HepG2 (cell line): Measurements from ENCODE around the gene SNAI1. TPM values are rescaled to one million over a fixed set of nuclear protein-coding genes. Genes with fewer than 3 reads are reported as not detected.

Experiments used
- AHR ChIP-seq: IDR thresholded peaks from 2 replicates; pipeline ENCODE4 v1.6.1; 2018; ENCODE audit warnings: missing genetic modification reagents, missing compliant biosample characterization
- ATM ChIP-seq: fragments of 450-650 bp; IDR thresholded peaks from 2 replicates; pipeline ENCODE4 v1.7.1; 2017; ENCODE audit warnings: mild to moderate bottlenecking, borderline replicate concordance
- ESRRA ChIP-seq: sonication (generic); formaldehyde crosslinking; IDR thresholded peaks from 2 replicates; pipeline ENCODE4 v1.5.1; 2020; ENCODE audit warnings: mild to moderate bottlenecking, low read depth, missing genetic modification reagents
- FOXA1 ChIP-seq, 2 experiments: fragments of 450-650 bp in 1 of 2; sonication (generic) in 1 of 2; formaldehyde crosslinking in 1 of 2; IDR thresholded peaks; 2 replicates each; pipeline versions ENCODE4 v1.4.0 to v1.6.1; 2016 to 2020; ENCODE audit warnings: missing genetic modification reagents in 1 of 2
- GATA4 ChIP-seq: sonication (generic); IDR thresholded peaks from 2 replicates; pipeline ENCODE4 v1.6.1; 2016; ENCODE audit warnings: antibody characterized with exemption, low read depth, borderline replicate concordance
- GTF3A ChIP-seq: sonication (generic); formaldehyde crosslinking; conservative IDR thresholded peaks from 2 replicates; pipeline ENCODE4 v1.4.0; 2020; ENCODE audit warnings: mild to moderate bottlenecking, missing genetic modification reagents
- HNF4G ChIP-seq, 2 experiments: sonication (generic) in 1 of 2; formaldehyde crosslinking in 1 of 2; IDR thresholded peaks; 2 replicates each; pipeline versions ENCODE4 v1.4.0 to v1.6.1; 2011 to 2020; ENCODE audit warnings: borderline replicate concordance in 2 of 2, low read depth in 2 of 2, mild to moderate bottlenecking in 2 of 2, low read length in 1 of 2, missing genetic modification reagents in 1 of 2, moderate library complexity in 1 of 2
- HOXA3 ChIP-seq: sonication (generic); formaldehyde crosslinking; IDR thresholded peaks from 2 replicates; pipeline ENCODE4 v1.5.0; 2020; ENCODE audit warnings: missing genetic modification reagents
- JARID2 ChIP-seq: sonication (generic); formaldehyde crosslinking; IDR thresholded peaks from 2 replicates; pipeline ENCODE4 v1.8.1; 2023; ENCODE audit warnings: missing genetic modification reagents, inconsistent platforms; ENCODE audit not compliant: insufficient replicate concordance
- KAT2B ChIP-seq: fragments of 150-350 bp; IDR thresholded peaks from 2 replicates; pipeline ENCODE4 v1.6.1; 2014; ENCODE audit warnings: low read depth, low read length, borderline replicate concordance
- KAT8 ChIP-seq: IDR thresholded peaks from 2 replicates; pipeline ENCODE4 v1.6.1; 2016; ENCODE audit warnings: missing genetic modification reagents, missing compliant biosample characterization
- KDM4B ChIP-seq: sonication (generic); formaldehyde crosslinking; IDR thresholded peaks from 2 replicates; pipeline ENCODE4 v1.4.0; 2020; ENCODE audit warnings: missing genetic modification reagents
- KLF12 ChIP-seq: sonication (generic); formaldehyde crosslinking; IDR thresholded peaks from 2 replicates; pipeline ENCODE4 v1.4.0; 2020; ENCODE audit warnings: missing genetic modification reagents, borderline replicate concordance
- MYNN ChIP-seq: sonication (generic); formaldehyde crosslinking; IDR thresholded peaks from 2 replicates; pipeline ENCODE4 v1.4.0; 2020; ENCODE audit warnings: mild to moderate bottlenecking, low read depth, missing genetic modification reagents
- NFE2 ChIP-seq: sonication (generic); formaldehyde crosslinking; IDR thresholded peaks from 2 replicates; pipeline ENCODE4 v1.4.0; 2020; ENCODE audit warnings: missing genetic modification reagents
- TCF7L2 ChIP-seq: IDR thresholded peaks from 2 replicates; pipeline ENCODE4 v1.6.1; 2011; ENCODE audit warnings: mild to moderate bottlenecking, low read depth, low read length, moderate library complexity
- TOE1 ChIP-seq: sonication (generic); formaldehyde crosslinking; IDR thresholded peaks from 2 replicates; pipeline ENCODE4 v1.4.0; 2020; ENCODE audit warnings: mild to moderate bottlenecking, missing genetic modification reagents
- TSC22D2 ChIP-seq: sonication (generic); formaldehyde crosslinking; IDR thresholded peaks from 2 replicates; pipeline ENCODE4 v1.5.1; 2020; ENCODE audit warnings: missing genetic modification reagents, mild to moderate bottlenecking, borderline replicate concordance
- XRCC5 ChIP-seq: fragments of 200-400 bp; formaldehyde crosslinking; optimal IDR thresholded peaks from 2 replicates; pipeline ENCODE3; 2017; ENCODE audit warnings: mild to moderate bottlenecking, low read length
- ZFP41 ChIP-seq: sonication (generic); formaldehyde crosslinking; IDR thresholded peaks from 2 replicates; pipeline ENCODE4 v1.4.0; 2020; ENCODE audit warnings: mild to moderate bottlenecking, missing genetic modification reagents, borderline replicate concordance
- ZNF430 ChIP-seq: sonication (generic); formaldehyde crosslinking; IDR thresholded peaks from 2 replicates; pipeline ENCODE4 v1.9.0; 2021; ENCODE audit warnings: mild to moderate bottlenecking, missing genetic modification reagents
- ZNF431 ChIP-seq: sonication (generic); formaldehyde crosslinking; IDR thresholded peaks from 2 replicates; pipeline ENCODE4 v1.9.0; 2022; ENCODE audit warnings: missing genetic modification reagents, low read depth, mild to moderate bottlenecking, borderline replicate concordance
- ZNF564 ChIP-seq: sonication (generic); formaldehyde crosslinking; IDR thresholded peaks from 2 replicates; pipeline ENCODE4 v1.8.1; 2023; ENCODE audit warnings: mild to moderate bottlenecking, missing genetic modification reagents
- ZNF619 ChIP-seq: sonication (generic); formaldehyde crosslinking; IDR thresholded peaks from 2 replicates; pipeline ENCODE4 v1.4.0; 2020; ENCODE audit warnings: mild to moderate bottlenecking, missing genetic modification reagents
- ZNF672 ChIP-seq: sonication (generic); formaldehyde crosslinking; IDR thresholded peaks from 2 replicates; pipeline ENCODE4 v1.8.1; 2022; ENCODE audit warnings: missing genetic modification reagents
- polyA plus RNA-seq, 8 experiments: library from polyadenylated mRNA; depleted of rRNA in 3 of 8; stranded (reverse) in 7 of 8; unstranded in 1 of 8; fragments of >200 nt; fragmentation: Illumina TruSeq in 4 of 8; extraction: Trizol in 4 of 8; gene quantifications; 2 replicates each; pipeline versions ENCODE4 v1.2.1 to v1.2.3, GENCODE V29; 2011 to 2016; ENCODE audit warnings: low read depth in 4 of 8, missing spikeins in 1 of 8, mixed read lengths in 1 of 8; ENCODE audit not compliant: insufficient read depth in 1 of 8
- total RNA-seq, 5 experiments: library from RNA; depleted of rRNA; stranded (reverse); fragments of >200 nt; fragmentation: Illumina TruSeq; extraction: Trizol; gene quantifications; 2 replicates each; pipeline ENCODE4 v1.2.3, GENCODE V29; 2016; ENCODE audit warnings: low read depth in 1 of 5
- TF ChIP-seq, protein P1 (sequence below): IDR thresholded peaks from 2 replicates; pipeline ENCODE4 v1.6.1; 2012; ENCODE audit warnings: low read depth, low read length, improper control_type of control experiment
- TF ChIP-seq, protein P2 (sequence below): sonication (generic); formaldehyde crosslinking; IDR thresholded peaks from 2 replicates; pipeline ENCODE4 v1.4.0; 2020; ENCODE audit warnings: missing genetic modification reagents

The SNAI1 gene
- total and polyA plus RNA-seq, 2 of the 13 experiments (the other 11 are each of a cell fraction or from before 2014, with no cell fraction given): 1.3 to 1.4 TPM

GRCh38 chr20:49936153-49937026, 46.4 kb upstream of the SNAI1 start, which contains the start of gene RNF114 (continued):
- TF ChIP-seq, protein P1, sequence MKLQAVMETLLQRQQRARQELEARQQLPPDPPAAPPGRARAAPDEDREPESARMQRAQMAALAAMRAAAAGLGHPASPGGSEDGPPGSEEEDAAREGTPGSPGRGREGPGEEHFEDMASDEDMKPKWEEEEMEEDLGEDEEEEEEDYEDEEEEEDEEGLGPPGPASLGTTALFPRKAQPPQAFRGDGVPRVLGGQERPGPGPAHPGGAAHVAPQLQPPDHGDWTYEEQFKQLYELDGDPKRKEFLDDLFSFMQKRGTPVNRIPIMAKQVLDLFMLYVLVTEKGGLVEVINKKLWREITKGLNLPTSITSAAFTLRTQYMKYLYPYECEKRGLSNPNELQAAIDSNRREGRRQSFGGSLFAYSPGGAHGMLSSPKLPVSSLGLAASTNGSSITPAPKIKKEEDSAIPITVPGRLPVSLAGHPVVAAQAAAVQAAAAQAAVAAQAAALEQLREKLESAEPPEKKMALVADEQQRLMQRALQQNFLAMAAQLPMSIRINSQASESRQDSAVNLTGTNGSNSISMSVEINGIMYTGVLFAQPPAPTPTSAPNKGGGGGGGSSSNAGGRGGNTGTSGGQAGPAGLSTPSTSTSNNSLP: peak; percentile 75
- TF ChIP-seq ZNF430 (CRISPR knock-in tag) (0 out of 2 replicates have a peak, but pooled peaks have one; percentile 55), TCF7L2 (no peak), FOXA1 (IDR thresholded peaks at IDR 0.05) (no peak), FOXA1 (CRISPR knock-in tag; IDR thresholded peaks at IDR 0.05) (0 out of 2 replicates have a peak, but pooled peaks have one; percentile 37), KDM4B (CRISPR knock-in tag) (0 out of 2 replicates have a peak, but pooled peaks have one; percentile 10), NFE2 (CRISPR knock-in tag) (0 out of 2 replicates have a peak, but pooled peaks have one; percentile 8), TOE1 (CRISPR knock-in tag) (peak; percentile 27; the same call in 1 of the 2 replicates), ZNF672 (CRISPR knock-in tag) (no peak), ATM (no peak), XRCC5 (peak; percentile 77), TSC22D2 (peak; percentile 96), ZNF431 (no peak), ZFP41 (CRISPR knock-in tag) (peak; percentile 55; the same call in 1 of the 2 replicates), KAT2B (no peak), GATA4 (peak; percentile 59; the same call in 1 of the 2 replicates), AHR (peak; percentile 18; the same call in 1 of the 2 replicates), ZNF564 (CRISPR knock-in tag) (peak; percentile 61), KAT8 (CRISPR knock-in tag) (peak; percentile 92), JARID2 (CRISPR knock-in tag) (no peak), ZNF619 (peak; percentile 79; the same call in 1 of the 2 replicates), MYNN (CRISPR knock-in tag) (peak; percentile 70; the same call in 1 of the 2 replicates), GTF3A (CRISPR knock-in tag) (0 out of 2 replicates have a peak, but pooled peaks have one; percentile 41), ESRRA (CRISPR knock-in tag) (no peak), KLF12 (CRISPR knock-in tag) (peak; percentile 72; the same call in 1 of the 2 replicates), HNF4G (IDR thresholded peaks at IDR 0.05; ENCODE audit: borderline replicate concordance, low read depth, low read length) (peak; percentile 59; the same call in 1 of the 2 replicates), HNF4G (CRISPR knock-in tag; IDR thresholded peaks at IDR 0.05; ENCODE audit: borderline replicate concordance, low read depth) (no peak), HOXA3 (CRISPR knock-in tag) (peak; percentile 96)
- TF ChIP-seq, protein P2, sequence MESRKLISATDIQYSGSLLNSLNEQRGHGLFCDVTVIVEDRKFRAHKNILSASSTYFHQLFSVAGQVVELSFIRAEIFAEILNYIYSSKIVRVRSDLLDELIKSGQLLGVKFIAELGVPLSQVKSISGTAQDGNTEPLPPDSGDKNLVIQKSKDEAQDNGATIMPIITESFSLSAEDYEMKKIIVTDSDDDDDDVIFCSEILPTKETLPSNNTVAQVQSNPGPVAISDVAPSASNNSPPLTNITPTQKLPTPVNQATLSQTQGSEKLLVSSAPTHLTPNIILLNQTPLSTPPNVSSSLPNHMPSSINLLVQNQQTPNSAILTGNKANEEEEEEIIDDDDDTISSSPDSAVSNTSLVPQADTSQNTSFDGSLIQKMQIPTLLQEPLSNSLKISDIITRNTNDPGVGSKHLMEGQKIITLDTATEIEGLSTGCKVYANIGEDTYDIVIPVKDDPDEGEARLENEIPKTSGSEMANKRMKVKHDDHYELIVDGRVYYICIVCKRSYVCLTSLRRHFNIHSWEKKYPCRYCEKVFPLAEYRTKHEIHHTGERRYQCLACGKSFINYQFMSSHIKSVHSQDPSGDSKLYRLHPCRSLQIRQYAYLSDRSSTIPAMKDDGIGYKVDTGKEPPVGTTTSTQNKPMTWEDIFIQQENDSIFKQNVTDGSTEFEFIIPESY (CRISPR knock-in tag): peak; percentile 21; the same call in 1 of the 2 replicates
